OCI-LY3 (cell line): ENCODE data around the gene DNAJC10.

Experiments used
- H2AFZ ChIP-seq: fragments of 200-600, 300-600 bp; shearing (Covaris generic); 2 replicates; pipeline ENCODE4 v1.6.0; 2014; ENCODE audit warnings: antibody characterized with exemption, low read depth, low read length
- H3K27ac ChIP-seq: fragments of 200-600, 300-600 bp; sonication (generic); 2 replicates; pipeline ENCODE4 v1.5.1; 2014; ENCODE audit warnings: mild to moderate bottlenecking, low read length, moderate library complexity, mixed read lengths
- H3K27me3 ChIP-seq: fragments of 200-600, 300-600 bp; sonication (generic); 2 replicates; pipeline ENCODE4 v1.6.1; 2014; ENCODE audit warnings: low read depth, low read length, mixed read lengths
- H3K36me3 ChIP-seq: fragments of 200-600, 300-600 bp; sonication (generic); replicated peaks from 2 replicates; pipeline ENCODE3; 2014; ENCODE audit warnings: low read depth, low read length, mixed read lengths
- H3K4me1 ChIP-seq: fragments of 300-600, 200-600 bp; sonication (generic); 2 replicates; pipeline ENCODE4 v1.6.1; 2014; ENCODE audit warnings: low read length, mixed read lengths
- H3K4me2 ChIP-seq: fragments of 200-600, 300-600 bp; sonication (generic); 2 replicates; pipeline ENCODE4 v1.6.1; 2014; ENCODE audit warnings: low read length, mixed read lengths
- H3K4me3 ChIP-seq: fragments of 300-600, 200-600 bp; sonication (generic); 2 replicates; pipeline ENCODE4 v1.5.1; 2014; ENCODE audit warnings: antibody characterized with exemption, mild to moderate bottlenecking, low read length, moderate library complexity
- H3K79me2 ChIP-seq: fragments of 300-600, 200-600 bp; shearing (Covaris generic); 2 replicates; pipeline ENCODE4 v1.6.1; 2014; ENCODE audit warnings: mild to moderate bottlenecking, low read length, mixed read lengths
- H3K9ac ChIP-seq: fragments of 300-600, 200-600 bp; shearing (Covaris generic); 2 replicates; pipeline ENCODE4 v1.6.0; 2014; ENCODE audit warnings: mild to moderate bottlenecking, low read length, moderate library complexity
- H3K9me3 ChIP-seq: fragments of 200-600, 300-600 bp; shearing (Covaris generic); 2 replicates; pipeline ENCODE4 v1.6.1; 2014; ENCODE audit warnings: low read length, mixed read lengths; ENCODE audit not compliant: insufficient read depth
- H4K20me1 ChIP-seq: fragments of 200-600, 300-600 bp; sonication (generic); 2 replicates; pipeline ENCODE4 v1.6.1; 2016; ENCODE audit warnings: low read length, mixed read lengths; ENCODE audit not compliant: insufficient read depth
- CTCF ChIP-seq: fragments of 200-600, 300-600 bp; sonication (generic); IDR thresholded peaks from 2 replicates; pipeline ENCODE4 v1.5.1; 2014; ENCODE audit warnings: antibody characterized with exemption, low read length, low read depth
- EZH2phosphoT487 ChIP-seq: fragments of 200-600 bp; shearing (Covaris generic); IDR thresholded peaks from 2 replicates; pipeline ENCODE4 v1.6.1; 2018; ENCODE audit warnings: antibody characterized with exemption, mixed run types, low read depth

Gene DNAJC10

GRCh38 chr2:182817558-182817957 lies 101.5 kb downstream of the DNAJC10 start:
- Histone ChIP-seq H4K20me1 (no peaks in the 10 kb centered on the region), H3K4me1 (no peaks in the 10 kb centered on the region), H3K9ac (no peak overlapping the region), H3K9me3 (no peaks in the 10 kb centered on the region), H3K4me2 (no peak overlapping the region), H3K36me3 (no peaks in the 10 kb centered on the region), H3K27ac (no peak overlapping the region), H3K27me3 (peaks cover 7% of the 10 kb centered on the region; the same call in 1 of the 2 replicates), H3K4me3 (no peak overlapping the region), H2AFZ (no peak overlapping the region), H3K79me2 (no peaks in the 10 kb centered on the region)
- TF ChIP-seq EZH2phosphoT487 (no peak), CTCF (no peak)

- Histone ChIP-seq H3K79me2 (no peaks in the 10 kb centered on the region), H2AFZ (no peak overlapping the region), H3K27ac (no peak overlapping the region), H3K4me2 (no peak overlapping the region), H3K36me3 (no peaks in the 10 kb centered on the region), H3K27me3 (peaks cover 10% of the 10 kb centered on the region; the same call in 1 of the 2 replicates), H3K9ac (no peak overlapping the region), H3K4me3 (no peak overlapping the region), H3K9me3 (no peaks in the 10 kb centered on the region), H4K20me1 (no peaks in the 10 kb centered on the region), H3K4me1 (no peaks in the 10 kb centered on the region)
- TF ChIP-seq CTCF = no peak
- no peak for TF ChIP-seq EZH2phosphoT487
Observed at GRCh38 chr2:182818501-182818900, 102.4 kb downstream of the DNAJC10 start.

GRCh38 chr2:182818925-182819324 lies 102.9 kb downstream of the DNAJC10 start:
- Histone ChIP-seq H3K27me3 (peaks cover 7% of the 10 kb centered on the region; the same call in 1 of the 2 replicates), H3K4me3 (no peak overlapping the region), H4K20me1 (no peaks in the 10 kb centered on the region), H3K9ac (no peak overlapping the region), H3K4me1 (no peaks in the 10 kb centered on the region), H3K4me2 (no peak overlapping the region), H3K36me3 (no peaks in the 10 kb centered on the region), H3K9me3 (no peaks in the 10 kb centered on the region), H3K27ac (no peak overlapping the region), H3K79me2 (no peaks in the 10 kb centered on the region), H2AFZ (no peak overlapping the region)
- no peak for TF ChIP-seq EZH2phosphoT487
- no peak for TF ChIP-seq CTCF

GRCh38 chr2:182819412-182819811 lies 103.4 kb downstream of the DNAJC10 start:
- Histone ChIP-seq H3K9ac (no peak overlapping the region), H3K79me2 (no peaks in the 10 kb centered on the region), H3K4me2 (no peak overlapping the region), H3K27ac (no peak overlapping the region), H3K36me3 (no peaks in the 10 kb centered on the region), H4K20me1 (no peaks in the 10 kb centered on the region), H3K27me3 (peaks cover 7% of the 10 kb centered on the region; the same call in 1 of the 2 replicates), H3K4me1 (no peaks in the 10 kb centered on the region), H3K9me3 (no peaks in the 10 kb centered on the region), H3K4me3 (no peak overlapping the region), H2AFZ (no peak overlapping the region)
- TF ChIP-seq CTCF (no peak), EZH2phosphoT487 (no peak)
